Natural killer cell (primary cell): ENCODE measurements around the gene PKDREJ. TPM values are rescaled to one million over a fixed set of nuclear protein-coding genes. Genes with fewer than 3 reads are reported as not detected.

ENCODE experiments used
- ATAC-seq, 3 donors: fragments of 150-1000 bp in 2 of 3; fragments of 200-7000 bp in 1 of 3; cut with Tn5 transposase; 1 replicate in 1 of 3; 2 replicates in 2 of 3; pipeline ENCODE4 v1.10.0; 2021; ENCODE audit warnings: mild to moderate bottlenecking in 2 of 3, moderate library complexity in 2 of 3
- DNase-seq, 2 donors: peaks; one replicate each; pipeline versions ENCODE4 v3.0.0 to v3.0.0-alpha.2; 2013 to 2021; ENCODE audit warnings: mixed read lengths in 1 of 2
- H3K27ac ChIP-seq: one replicate; pipeline ENCODE4 v1.5.1; 2013; ENCODE audit warnings: mild to moderate bottlenecking, low read length
- H3K27me3 ChIP-seq: one replicate; pipeline ENCODE4 v1.6.1; 2013; ENCODE audit warnings: low read length; ENCODE audit not compliant: control insufficient read depth, insufficient read depth
- H3K36me3 ChIP-seq: one replicate; pipeline ENCODE4 v1.6.1; 2013; ENCODE audit warnings: low read length; ENCODE audit not compliant: control insufficient read depth, insufficient read depth
- H3K4me1 ChIP-seq: one replicate; pipeline ENCODE4 v1.6.1; 2013; ENCODE audit warnings: low read length; ENCODE audit not compliant: control insufficient read depth, insufficient read depth
- H3K4me3 ChIP-seq: one replicate; pipeline ENCODE4 v1.5.1; 2013; ENCODE audit warnings: low read length
- H3K9me3 ChIP-seq: one replicate; pipeline ENCODE4 v1.6.1; 2013; ENCODE audit warnings: low read length; ENCODE audit not compliant: control insufficient read depth, insufficient read depth
- H3K27ac Mint-ChIP-seq, 2 donors: one replicate each; pipeline ENCODE4 v1.8.0; 2022; ENCODE audit warnings: mild to moderate bottlenecking in 2 of 2, mixed read lengths in 2 of 2, moderate library complexity in 1 of 2
- H3K27me3 Mint-ChIP-seq, 2 donors: one replicate each; pipeline ENCODE4 v1.8.0; 2022; ENCODE audit warnings: low read depth in 2 of 2, mixed read lengths in 2 of 2
- H3K36me3 Mint-ChIP-seq: one replicate; pipeline ENCODE4 v1.8.0; 2022; ENCODE audit warnings: mixed read lengths
- H3K4me1 Mint-ChIP-seq, 2 donors: one replicate each; pipeline ENCODE4 v1.8.0; 2022; ENCODE audit warnings: mixed read lengths in 2 of 2
- H3K4me3 Mint-ChIP-seq: one replicate; pipeline ENCODE4 v1.8.0; 2022; ENCODE audit warnings: mild to moderate bottlenecking, moderate library complexity, mixed read lengths
- H3K9me3 Mint-ChIP-seq, 2 donors: one replicate each; pipeline ENCODE4 v1.8.0; 2022; ENCODE audit warnings: mixed read lengths in 2 of 2
- WGBS: methylation state at CpG from one replicate; pipeline ENCODE4 v1.1.7; 2013; ENCODE audit warnings: missing lambda C conversion rate; ENCODE audit not compliant: insufficient coverage; 5-methylcytosine and 5-hydroxymethylcytosine counted together
- intact Hi-C: fragments of 100-400 bp; cut with micrococcal nuclease; formaldehyde crosslinking; loops from one replicate; pipeline ENCODE4 v1.14.2; 2022
- total RNA-seq, 4 donors: library from RNA; stranded (reverse); fragments of 120-200 nt in 1 of 4; gene quantifications; one replicate each; pipeline versions ENCODE4 v1.2.3 to v1.2.4, GENCODE V29; 2013 to 2022
- TF ChIP-seq, protein P1 (sequence below): fragments of 200-600 bp; IDR thresholded peaks from one replicate; pipeline ENCODE4 v1.8.0; 2022; ENCODE audit warnings: antibody characterized with exemption

Gene PKDREJ
- total RNA-seq, 3 donors from 2014 or later (not counting 1 experiment from before 2014, with no cell fraction given) = 0.07 to 0.25 (median 0.20) TPM

DNA sequence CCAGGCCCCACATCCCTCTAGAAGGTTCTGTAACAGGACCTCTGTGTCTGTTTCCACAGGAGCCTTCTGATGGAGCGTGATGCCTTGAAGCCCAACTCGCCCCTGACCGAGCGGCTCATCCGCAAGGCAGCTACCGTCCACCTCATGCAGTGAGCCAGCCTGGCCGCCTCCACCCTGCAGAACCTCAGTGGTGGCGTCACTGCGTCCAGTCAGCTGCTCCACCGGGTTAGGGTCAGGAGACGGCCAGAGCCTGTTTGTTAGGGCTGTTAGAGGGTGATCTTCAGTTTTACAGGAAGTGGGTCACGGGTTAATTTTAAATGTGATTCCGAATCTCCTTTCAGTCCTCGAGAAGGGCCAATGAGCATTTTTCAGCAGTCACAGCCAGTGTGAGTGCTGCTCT lies 29.6 kb upstream of the PKDREJ start:
- H3K27ac ChIP-seq = peak overlapping the region; percentile 97
- H3K9me3 Mint-ChIP-seq = no peaks in the 10 kb centered on the region
- TF ChIP-seq, protein P1, sequence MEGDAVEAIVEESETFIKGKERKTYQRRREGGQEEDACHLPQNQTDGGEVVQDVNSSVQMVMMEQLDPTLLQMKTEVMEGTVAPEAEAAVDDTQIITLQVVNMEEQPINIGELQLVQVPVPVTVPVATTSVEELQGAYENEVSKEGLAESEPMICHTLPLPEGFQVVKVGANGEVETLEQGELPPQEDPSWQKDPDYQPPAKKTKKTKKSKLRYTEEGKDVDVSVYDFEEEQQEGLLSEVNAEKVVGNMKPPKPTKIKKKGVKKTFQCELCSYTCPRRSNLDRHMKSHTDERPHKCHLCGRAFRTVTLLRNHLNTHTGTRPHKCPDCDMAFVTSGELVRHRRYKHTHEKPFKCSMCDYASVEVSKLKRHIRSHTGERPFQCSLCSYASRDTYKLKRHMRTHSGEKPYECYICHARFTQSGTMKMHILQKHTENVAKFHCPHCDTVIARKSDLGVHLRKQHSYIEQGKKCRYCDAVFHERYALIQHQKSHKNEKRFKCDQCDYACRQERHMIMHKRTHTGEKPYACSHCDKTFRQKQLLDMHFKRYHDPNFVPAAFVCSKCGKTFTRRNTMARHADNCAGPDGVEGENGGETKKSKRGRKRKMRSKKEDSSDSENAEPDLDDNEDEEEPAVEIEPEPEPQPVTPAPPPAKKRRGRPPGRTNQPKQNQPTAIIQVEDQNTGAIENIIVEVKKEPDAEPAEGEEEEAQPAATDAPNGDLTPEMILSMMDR = no peak
- DNase-seq = no peak
- peak overlapping the region; percentile 75 for H3K4me3 Mint-ChIP-seq
- peaks cover 33% of the 10 kb centered on the region for H3K36me3 ChIP-seq
- no peaks in the 10 kb centered on the region for H3K27me3 ChIP-seq
- ATAC-seq = no peak
- intact Hi-C loops = loop anchor here (10.0 kb wide), 1 partner anchor 298 kb away; no protein-coding TSS in a partner anchor
- no peak overlapping the region for H3K4me3 ChIP-seq
- 79% methylated on average over 14 of the region's 14 CpGs for WGBS
- H3K4me1 ChIP-seq = peaks cover 83% of the 10 kb centered on the region
- H3K27me3 Mint-ChIP-seq = no peaks in the 10 kb centered on the region
- H3K36me3 Mint-ChIP-seq = no peaks in the 10 kb centered on the region
- peaks cover 77 to 88% of the 10 kb centered on the region in 2 donors for H3K4me1 Mint-ChIP-seq
- peaks cover 4% of the 10 kb centered on the region for H3K9me3 ChIP-seq
- H3K27ac Mint-ChIP-seq = peak overlapping the region; percentile 99

DNA sequence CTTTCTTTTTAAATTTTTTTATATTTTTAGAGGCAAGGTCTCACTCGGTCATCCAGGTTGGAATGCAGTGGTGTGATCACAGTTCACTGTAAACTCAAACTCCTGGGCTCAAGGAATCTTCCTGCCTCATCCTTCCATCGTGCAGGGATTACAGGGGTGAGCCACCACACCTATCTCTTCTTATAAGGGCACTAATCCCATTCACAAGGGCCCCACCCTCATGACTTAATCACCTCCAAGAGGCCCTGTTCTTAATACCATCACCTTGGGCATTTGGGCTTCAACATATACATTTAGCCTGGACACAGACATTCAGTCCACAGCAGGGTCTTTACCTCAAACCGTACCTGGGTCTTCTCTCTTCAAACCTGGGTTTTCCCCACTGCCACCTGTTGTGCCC lies 29.0 kb upstream of the PKDREJ start:
- DNase-seq (no peak), ATAC-seq (no peak)
- peaks cover 77 to 88% of the 10 kb centered on the region in 2 donors for H3K4me1 Mint-ChIP-seq
- TF ChIP-seq, protein P1 = no peak
- H3K4me1 ChIP-seq = peaks cover 85% of the 10 kb centered on the region
- intact Hi-C loops = loop anchor here (10.0 kb wide), 1 partner anchor 297 kb away; no protein-coding TSS in a partner anchor
- no peaks in the 10 kb centered on the region for H3K27me3 Mint-ChIP-seq
- H3K27ac Mint-ChIP-seq = peak overlapping the region; percentile 99
- H3K9me3 ChIP-seq = peaks cover 4% of the 10 kb centered on the region
- H3K36me3 ChIP-seq = peaks cover 39% of the 10 kb centered on the region
- H3K27me3 ChIP-seq = no peaks in the 10 kb centered on the region
- peak overlapping the region; percentile 97 for H3K27ac ChIP-seq
- 84% methylated on average over 3 of the region's 3 CpGs for WGBS
- no peak overlapping the region for H3K4me3 ChIP-seq
- peak overlapping the region; percentile 67 for H3K4me3 Mint-ChIP-seq
- H3K36me3 Mint-ChIP-seq = no peaks in the 10 kb centered on the region
- H3K9me3 Mint-ChIP-seq = no peaks in the 10 kb centered on the region

DNA sequence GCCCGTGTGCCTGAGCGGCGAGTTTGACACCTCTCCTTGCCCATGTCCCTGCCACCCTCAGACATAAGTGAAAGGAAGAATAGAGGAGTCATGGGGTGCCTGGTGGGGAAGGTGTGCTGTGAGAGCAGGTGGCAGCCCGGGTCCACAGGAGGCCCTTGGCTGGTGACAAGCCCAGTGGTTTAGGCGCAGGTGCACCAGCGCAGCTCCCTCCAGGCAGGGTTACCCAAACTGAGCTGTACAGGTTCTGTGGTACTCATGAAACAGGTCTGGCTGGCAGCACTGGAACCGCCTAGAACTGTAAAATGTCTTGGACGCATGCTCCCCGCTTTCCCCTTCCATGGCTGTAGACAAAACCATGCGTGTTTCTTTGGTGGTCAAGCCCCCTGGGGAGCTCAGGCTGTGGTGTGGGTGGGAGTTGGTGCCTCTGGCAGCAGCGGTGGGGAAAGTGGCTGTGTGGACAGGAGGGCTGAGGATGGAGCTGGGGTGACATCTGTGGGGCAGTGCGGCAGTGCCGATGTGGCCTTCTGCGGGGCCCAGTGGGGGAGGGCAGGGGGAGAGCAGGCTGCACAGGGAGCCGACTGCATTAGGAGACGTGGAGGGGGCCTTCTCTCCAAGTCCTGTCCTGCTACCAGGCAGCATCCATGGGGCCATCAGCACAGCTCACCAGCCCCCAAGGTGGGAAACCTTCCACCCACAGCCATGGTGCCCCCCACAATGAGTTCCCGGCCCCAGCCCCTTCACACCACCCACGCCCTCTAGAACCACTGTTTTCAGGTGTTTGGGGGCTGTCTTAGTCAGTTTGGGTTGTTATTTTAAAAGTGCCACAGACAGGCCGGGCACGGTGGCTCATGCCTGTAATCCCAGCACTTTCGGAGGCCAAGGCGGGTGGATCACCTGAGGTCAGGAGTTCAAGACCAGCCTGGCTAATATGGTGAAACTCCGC lies 28.0 kb upstream of the PKDREJ start:
- Mint-ChIP-seq H3K27ac (peak overlapping the region; percentile 99), H3K9me3 (no peaks in the 10 kb centered on the region), H3K27me3 (no peaks in the 10 kb centered on the region), H3K4me1 (peaks cover 75 to 90% of the 10 kb centered on the region in 2 donors), H3K36me3 (peaks cover 2% of the 10 kb centered on the region), H3K4me3 (peak overlapping the region; percentile 88)
- Histone ChIP-seq H3K4me1 (peaks cover 88% of the 10 kb centered on the region), H3K4me3 (no peak overlapping the region), H3K27ac (peak overlapping the region; percentile 97), H3K9me3 (peaks cover 4% of the 10 kb centered on the region), H3K27me3 (no peaks in the 10 kb centered on the region), H3K36me3 (peaks cover 50% of the 10 kb centered on the region)
- peak in 1 of 3 donors; percentile 5 for ATAC-seq
- intact Hi-C loops = loop anchor here (2.0 to 10.0 kb wide), 2 partner anchors 14 to 296 kb away; no protein-coding TSS in a partner anchor
- WGBS = 75% methylated on average over 19 of the region's 23 CpGs
- DNase-seq = peak in 1 of 2 donors; percentile 48
- TF ChIP-seq, protein P1 = no peak
